ENCODE results near the gene RNF125.
"Not testable (repeated sequence)": the region's sequence is repeated elsewhere in the genome, so short reads cannot be mapped to it uniquely, and the experiment has no call there.

RNF125 gene

DNA sequence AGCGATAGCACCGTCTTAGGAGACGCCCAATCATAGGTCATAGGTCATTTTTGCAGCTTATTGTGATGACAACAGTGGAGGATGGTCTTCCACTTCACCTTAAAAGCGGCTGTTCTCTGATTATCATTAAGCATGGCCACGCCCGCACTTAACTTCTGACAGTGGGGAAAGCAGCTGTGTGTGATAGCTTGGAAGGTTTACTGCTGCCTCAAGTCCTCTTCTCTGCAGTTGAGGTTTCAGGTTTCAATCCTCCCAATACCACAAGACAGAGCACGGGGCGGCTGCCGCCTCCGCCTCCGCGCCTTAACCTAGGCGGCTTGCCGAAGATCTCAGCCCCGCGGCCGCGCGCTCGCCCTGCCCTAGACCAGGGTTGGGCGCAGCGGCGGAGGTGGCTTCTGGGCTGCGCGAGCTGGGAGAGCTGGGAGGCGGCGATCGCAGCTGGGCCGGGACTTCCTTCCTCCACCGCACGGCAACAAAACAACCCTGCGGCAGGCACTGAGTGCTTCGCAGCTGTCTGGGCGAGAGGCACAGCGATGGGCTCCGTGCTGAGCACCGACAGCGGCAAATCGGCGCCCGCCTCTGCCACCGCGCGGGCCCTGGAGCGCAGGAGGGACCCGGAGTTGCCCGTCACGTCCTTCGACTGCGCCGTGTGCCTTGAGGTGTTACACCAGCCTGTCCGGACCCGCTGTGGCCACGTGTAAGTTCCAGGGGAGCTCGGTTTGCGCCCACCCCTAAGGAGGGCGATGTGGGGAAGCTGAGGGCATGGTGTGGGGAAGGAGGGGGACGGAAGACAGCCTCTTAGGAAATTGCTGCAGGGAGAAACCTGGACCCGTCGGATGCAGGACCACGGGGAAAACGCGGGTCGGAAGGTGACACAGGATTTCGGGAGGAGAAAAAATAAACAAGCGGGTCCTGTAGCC is at the start of gene RNF125:
Gene RNF125, plus strand, starts transcription at position 495 of the 920 bp plus-strand sequence. Its CDS starts 39 bp downstream, at position 534.
- no peak for DNase-seq (ENCODE audit: low read depth)

DNA sequence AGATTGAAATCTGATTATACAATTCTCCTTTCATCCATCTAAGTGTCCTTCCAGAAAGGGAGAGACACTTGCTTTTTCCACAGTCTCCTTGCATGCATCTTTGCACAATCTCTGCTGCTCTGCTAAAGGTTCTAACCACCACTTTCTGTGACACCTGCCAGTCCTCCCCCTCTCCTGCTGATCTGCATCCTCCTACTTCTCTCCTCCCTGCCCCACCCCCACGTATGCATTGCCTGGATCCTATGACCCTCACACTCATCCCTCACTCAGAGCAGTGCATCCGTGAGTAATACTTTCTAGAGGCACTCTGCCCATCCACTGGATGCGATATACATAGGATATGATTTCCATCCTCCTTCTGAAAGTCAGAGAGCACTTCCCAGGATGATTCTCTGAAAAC is 48.0 kb upstream of the RNF125 start:
- no peak for DNase-seq (ENCODE audit: low read depth)

- DNase-seq (ENCODE audit: low read depth) = no peak
These were observed 44.6 kb upstream of the RNF125 start for GRCh38 chr18:31973929-31974546.

- DNase-seq (ENCODE audit: low read depth) = no peak
These were observed 42.4 kb upstream of the RNF125 start for GRCh38 chr18:31976242-31976641.

GRCh38 chr18:31977270-31977872 is 41.3 kb upstream of the RNF125 start:
- no peak for DNase-seq (ENCODE audit: low read depth)

DNA sequence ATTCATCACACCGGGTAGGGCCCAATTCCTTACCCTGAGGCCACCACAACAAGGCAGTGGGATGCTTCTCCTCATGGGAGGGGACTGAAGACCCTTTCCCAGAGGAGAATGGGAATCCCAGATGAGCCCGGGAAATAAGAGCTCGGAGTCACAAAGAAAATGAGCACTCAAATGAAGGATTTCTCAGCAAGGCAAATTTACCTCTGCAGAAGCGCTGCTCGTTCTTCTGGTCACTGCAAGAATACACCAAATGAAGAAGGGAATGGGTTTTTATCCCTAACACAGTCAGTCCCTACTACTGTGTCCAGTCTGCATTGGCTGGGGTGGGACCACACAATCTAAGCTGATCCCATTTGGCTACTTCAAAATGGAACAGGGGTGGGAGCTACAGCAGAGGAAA is 40.0 kb upstream of the RNF125 start:
- no peak for DNase-seq (ENCODE audit: low read depth)

DNA sequence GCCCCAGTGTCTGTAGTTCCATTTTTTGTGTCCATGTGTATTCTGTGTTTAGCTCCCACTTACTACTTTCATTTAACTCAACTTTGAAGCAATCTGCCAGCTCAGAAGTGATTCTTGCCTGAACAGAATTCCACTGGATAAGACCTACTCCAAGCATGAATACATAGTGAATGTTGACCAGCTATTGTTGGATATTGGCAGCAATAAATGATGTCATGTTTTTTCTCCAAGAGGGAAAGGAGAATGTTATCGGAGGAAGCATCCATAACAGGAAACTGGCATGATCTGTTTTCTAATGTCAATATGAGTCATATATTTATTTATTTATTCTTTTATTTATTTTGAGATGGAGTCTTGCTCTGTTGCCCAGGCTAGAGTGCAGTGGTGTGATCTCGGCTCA is 38.9 kb upstream of the RNF125 start:
- no peak for DNase-seq (ENCODE audit: low read depth)

GRCh38 chr18:31980863-31981262 is 37.8 kb upstream of the RNF125 start:
- no peak for DNase-seq (ENCODE audit: low read depth)

- no peak for DNase-seq (ENCODE audit: low read depth)
These were observed 35.6 kb upstream of the RNF125 start for GRCh38 chr18:31983020-31983419.

DNA sequence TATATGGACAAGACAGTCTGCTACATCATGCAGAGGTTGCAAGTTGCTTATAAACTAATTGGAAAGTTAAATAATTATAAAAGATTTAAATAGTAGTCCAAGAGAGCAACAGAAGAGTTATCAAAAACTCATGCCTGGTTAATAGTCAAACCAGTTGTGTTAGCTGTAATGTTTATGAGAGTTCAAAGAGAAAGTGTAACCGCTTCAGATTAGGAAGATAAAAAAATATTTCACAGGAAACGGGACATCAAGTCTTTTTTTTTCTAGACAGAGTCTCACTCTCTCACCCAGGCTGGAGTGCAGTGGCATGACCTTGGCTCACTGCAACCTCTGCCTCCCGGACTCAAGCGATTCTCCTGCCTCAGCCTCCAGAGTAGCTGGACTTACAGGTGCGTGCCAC is 34.6 kb upstream of the RNF125 start:
- no peak for DNase-seq (ENCODE audit: low read depth)

DNA sequence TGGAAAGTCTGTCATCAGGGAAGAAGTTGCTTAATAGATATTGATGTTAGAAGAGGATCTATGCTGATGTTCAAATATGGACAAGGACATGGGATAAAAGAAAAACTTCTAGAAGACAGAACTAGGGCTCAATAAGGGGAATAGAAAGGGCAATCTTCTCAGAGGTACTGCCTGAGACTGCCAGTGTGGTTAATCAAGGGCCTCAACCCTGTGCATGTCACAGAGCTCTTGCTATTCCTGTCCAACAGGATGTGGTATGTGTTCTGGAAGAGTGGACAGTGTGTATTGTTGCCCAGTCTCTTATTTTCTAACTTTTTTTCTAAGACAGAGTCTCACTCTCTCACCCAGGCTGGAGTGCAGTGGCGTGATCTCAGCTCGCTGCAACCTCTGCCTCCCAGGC is 27.8 kb upstream of the RNF125 start:
- DNase-seq (ENCODE audit: low read depth) = no peak

DNA sequence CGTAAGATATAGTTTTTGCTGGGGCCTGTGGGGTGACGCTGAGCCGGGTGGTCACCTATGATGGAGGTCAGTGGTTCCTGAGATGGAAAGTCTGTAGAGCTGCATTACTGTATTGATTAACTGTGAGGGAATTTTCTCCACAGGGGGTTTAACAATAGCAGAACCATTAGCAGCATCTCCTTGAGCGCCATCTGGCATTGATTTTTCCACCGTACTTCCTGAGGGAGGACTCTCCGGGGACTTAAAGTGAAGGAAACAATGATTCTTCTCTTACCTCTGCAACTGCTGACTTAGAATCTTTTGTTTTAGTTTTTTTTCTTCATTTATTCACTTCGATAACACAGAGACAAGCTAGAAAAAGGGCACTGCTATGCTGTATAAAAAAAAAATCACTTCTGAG is 22.6 kb upstream of the RNF125 start:
- no peak for DNase-seq (ENCODE audit: low read depth)

DNA sequence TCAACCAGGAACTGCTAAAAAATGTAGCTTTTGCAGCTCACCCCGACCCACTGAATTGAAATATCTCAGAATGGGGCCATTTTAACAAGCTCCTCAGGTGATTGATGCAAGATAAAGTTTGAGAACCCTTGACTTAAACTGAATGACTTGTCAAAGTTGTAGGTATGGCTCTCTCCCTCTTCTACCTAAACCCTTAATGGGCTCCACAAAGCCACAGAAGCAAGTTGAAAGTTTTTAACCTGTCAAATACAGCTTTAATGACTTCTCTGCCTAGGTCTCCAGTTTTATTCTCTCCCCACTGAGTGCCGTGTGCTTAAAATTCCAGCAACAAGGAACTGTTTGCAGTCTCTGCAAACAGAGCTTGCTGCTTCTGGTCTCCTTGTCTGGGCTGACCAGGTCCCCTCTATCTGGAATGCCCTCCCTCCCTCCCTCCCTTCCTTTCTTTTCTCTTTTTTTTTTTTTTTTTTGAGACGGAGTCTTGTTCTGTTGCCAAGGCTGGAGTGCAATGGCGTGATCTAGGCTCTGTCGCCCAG is 19.7 kb upstream of the RNF125 start:
- DNase-seq (ENCODE audit: low read depth) = no peak

DNA sequence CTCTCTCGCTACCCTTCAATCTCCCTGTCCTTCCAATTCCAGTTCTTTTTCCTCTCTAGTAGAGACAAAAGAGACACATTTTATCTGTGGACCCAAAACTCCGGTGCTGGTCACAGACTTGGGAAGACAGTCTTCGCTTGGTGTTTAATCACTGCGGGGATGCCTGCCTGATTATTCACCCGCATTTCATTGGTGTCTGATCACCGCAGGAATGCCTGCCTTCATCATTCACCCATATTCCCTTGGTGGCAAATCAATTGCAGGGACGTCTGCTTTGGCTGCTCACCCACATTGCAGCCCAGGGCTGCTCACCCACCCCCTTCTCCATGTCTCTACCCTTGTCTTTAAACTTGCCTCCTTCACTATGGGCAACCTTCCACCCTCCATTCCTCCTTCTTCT is 17.5 kb upstream of the RNF125 start:
- DNase-seq (ENCODE audit: low read depth) = peak; percentile 41

GRCh38 chr18:32003822-32004221 is 14.8 kb upstream of the RNF125 start:
- not testable (repeated sequence) for DNase-seq (ENCODE audit: low read depth)

DNA sequence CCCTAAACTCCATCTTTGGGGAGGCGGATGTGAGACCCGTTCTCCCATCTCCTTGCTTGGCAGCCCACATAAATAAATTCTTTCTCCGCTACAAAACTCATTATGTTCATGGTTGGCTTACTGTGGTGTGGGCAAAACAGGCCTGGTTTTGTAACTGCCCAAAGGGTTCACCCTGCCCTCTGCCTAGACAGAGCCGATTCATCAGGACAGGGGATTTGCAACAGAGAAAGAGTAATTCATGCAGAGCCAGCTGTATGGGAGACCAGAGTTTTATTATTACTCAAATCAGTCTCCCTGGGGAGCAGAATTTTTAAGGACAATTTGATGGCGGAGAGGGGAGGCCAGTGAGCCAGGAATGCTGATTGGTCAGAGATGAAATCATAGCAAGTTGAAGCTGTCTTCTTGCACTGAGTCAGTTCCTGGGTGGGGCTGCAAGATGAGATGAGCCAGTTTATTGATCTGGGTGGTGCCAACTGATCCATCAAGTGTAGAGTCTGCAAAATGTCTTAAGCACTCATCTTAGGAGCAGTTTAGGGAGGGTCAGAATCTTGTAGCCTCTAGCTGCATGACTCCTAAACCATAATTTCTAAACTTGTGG is 8.4 kb upstream of the RNF125 start:
- no peak for DNase-seq (ENCODE audit: low read depth)

DNA sequence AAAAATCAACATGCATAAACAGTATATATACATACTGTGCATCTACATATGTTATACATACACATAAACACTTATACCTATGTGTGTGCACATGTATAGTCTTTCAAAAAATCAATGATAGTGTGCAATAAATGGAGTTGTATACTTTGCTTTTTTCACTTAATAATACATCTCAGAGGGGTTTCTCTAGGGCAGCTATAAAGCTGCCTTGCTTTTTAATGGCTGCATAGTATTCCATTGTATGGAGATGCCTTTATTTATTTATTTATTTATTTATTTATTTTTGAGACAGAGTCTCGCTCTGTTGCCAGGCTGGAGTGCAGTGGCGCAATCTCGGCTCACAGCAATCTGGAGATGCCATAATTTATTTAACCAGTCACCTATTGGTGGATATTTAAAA is 7.4 kb upstream of the RNF125 start:
- no peak for DNase-seq (ENCODE audit: low read depth)

DNA sequence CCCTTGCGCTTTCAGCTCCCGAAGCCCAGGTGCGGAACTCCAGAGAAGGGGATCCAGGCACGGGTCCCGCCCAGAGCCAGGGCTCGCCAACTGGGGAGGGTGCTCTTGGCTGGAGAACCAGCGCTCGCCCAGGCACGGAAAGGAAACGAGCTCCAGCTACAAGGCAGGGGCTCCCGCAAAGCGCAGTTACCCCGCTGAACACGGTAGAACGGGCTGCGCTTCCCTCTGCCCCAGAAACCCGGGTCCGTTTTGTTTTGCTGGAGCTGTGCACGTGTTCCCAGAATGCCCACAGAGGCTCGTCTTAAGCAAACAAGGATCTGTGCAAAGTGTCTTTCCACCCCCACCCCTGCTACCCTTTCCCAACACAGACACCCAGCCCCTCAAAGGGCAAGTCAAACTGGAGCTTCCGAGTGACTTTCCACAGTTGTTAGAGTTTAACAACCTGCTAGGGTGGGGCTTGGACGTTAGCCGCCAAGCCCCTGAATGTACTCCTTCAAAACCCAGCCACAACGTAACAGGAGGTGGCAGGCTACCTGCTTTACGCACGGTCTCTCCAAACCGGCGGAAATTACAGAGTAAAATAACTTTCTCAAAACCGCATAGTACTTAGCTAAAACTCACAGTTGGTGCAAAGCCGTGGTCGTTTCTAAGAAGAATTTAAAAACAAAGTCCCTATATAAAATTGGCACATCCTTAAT is 775 bp downstream of the RNF125 start:
- DNase-seq (ENCODE audit: low read depth) = no peak

DNA sequence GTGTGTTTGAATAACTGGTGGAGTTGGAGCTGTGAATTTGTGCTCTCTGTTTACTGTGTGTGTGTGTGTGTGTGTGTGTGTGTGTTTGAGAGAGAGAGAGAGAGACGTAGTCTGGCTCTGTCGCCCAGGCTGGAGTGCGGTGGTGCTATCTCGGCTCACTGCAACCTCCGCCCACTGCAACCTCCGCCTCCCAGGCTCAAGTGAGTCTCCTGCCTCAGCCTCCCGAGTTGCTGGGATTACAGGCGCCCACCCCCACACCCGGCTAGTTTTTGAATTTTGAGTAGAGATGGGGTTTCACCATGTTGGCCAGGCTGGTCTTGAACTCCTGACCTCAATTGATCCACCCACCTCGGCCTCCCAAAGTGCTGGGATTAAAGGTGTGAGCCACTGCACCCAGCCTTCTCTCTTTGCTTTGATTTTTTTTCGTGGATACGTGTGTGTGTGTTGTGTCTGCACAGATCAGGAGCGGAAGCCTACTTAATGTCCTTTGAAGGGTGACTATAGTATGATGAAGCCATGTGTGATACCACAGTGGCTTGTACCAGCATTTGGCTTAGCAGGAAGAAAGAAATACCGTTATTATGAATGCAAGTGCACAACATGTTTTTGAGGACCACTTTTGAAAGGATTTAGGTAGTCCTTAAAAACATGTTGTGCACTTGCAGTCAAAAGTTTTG is 1.5 kb downstream of the RNF125 start:
- not testable (repeated sequence) for DNase-seq (ENCODE audit: low read depth)

DNA sequence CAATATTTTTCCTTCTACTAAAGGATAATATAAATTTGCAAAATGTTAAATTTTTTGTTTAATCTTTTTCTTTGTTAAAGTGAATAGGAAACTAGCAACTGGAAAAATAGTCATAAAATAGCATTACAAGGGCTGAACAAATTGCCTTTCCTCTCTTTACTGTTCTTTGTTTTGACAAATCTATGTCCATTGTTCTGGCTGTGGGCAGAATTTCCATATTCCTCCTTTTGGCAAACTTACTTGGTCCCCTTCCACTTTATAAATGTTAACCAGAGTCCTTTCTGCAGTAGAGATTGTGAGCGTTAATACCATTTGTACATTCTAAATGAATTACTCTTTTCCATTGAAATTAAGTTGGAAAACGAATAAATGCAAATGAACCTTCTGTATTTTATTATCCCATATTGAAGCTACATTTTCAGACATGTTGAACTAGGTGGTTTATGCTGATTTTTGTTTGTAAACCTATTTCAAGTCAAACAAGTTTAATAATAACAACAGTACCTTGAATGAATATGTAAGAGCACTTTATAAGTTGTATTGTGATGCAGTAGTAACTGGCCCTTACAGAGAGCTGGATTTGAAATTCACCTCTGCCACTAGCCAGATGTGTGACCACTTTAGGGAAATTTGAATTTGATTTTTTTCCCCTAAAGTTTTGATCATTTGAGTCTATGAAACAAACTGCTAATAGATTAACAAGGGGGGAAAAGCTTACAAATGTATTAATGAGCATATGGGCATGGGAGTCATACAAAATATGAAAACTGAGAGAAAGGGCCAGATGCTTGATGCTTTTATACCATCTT is 3.3 kb downstream of the RNF125 start:
- DNase-seq (ENCODE audit: low read depth) = no peak

Data from HS-27A (cell line).